OCI-LY3 (cell line): ENCODE results near the gene CTNNA1.

Experiments
- H2AFZ ChIP-seq: fragments of 200-600, 300-600 bp; shearing (Covaris generic); 2 replicates; pipeline ENCODE4 v1.6.0; 2014; ENCODE audit warnings: antibody characterized with exemption, low read depth, low read length
- H3K27ac ChIP-seq: fragments of 200-600, 300-600 bp; sonication (generic); 2 replicates; pipeline ENCODE4 v1.5.1; 2014; ENCODE audit warnings: mild to moderate bottlenecking, low read length, moderate library complexity, mixed read lengths
- H3K27me3 ChIP-seq: fragments of 200-600, 300-600 bp; sonication (generic); 2 replicates; pipeline ENCODE4 v1.6.1; 2014; ENCODE audit warnings: low read depth, low read length, mixed read lengths
- H3K36me3 ChIP-seq: fragments of 200-600, 300-600 bp; sonication (generic); replicated peaks from 2 replicates; pipeline ENCODE3; 2014; ENCODE audit warnings: low read depth, low read length, mixed read lengths
- H3K4me1 ChIP-seq: fragments of 300-600, 200-600 bp; sonication (generic); 2 replicates; pipeline ENCODE4 v1.6.1; 2014; ENCODE audit warnings: low read length, mixed read lengths
- H3K4me2 ChIP-seq: fragments of 200-600, 300-600 bp; sonication (generic); 2 replicates; pipeline ENCODE4 v1.6.1; 2014; ENCODE audit warnings: low read length, mixed read lengths
- H3K4me3 ChIP-seq: fragments of 300-600, 200-600 bp; sonication (generic); 2 replicates; pipeline ENCODE4 v1.5.1; 2014; ENCODE audit warnings: antibody characterized with exemption, mild to moderate bottlenecking, low read length, moderate library complexity
- H3K79me2 ChIP-seq: fragments of 300-600, 200-600 bp; shearing (Covaris generic); 2 replicates; pipeline ENCODE4 v1.6.1; 2014; ENCODE audit warnings: mild to moderate bottlenecking, low read length, mixed read lengths
- H3K9ac ChIP-seq: fragments of 300-600, 200-600 bp; shearing (Covaris generic); 2 replicates; pipeline ENCODE4 v1.6.0; 2014; ENCODE audit warnings: mild to moderate bottlenecking, low read length, moderate library complexity
- H3K9me3 ChIP-seq: fragments of 200-600, 300-600 bp; shearing (Covaris generic); 2 replicates; pipeline ENCODE4 v1.6.1; 2014; ENCODE audit warnings: low read length, mixed read lengths; ENCODE audit not compliant: insufficient read depth
- H4K20me1 ChIP-seq: fragments of 200-600, 300-600 bp; sonication (generic); 2 replicates; pipeline ENCODE4 v1.6.1; 2016; ENCODE audit warnings: low read length, mixed read lengths; ENCODE audit not compliant: insufficient read depth
- EZH2phosphoT487 ChIP-seq: fragments of 200-600 bp; shearing (Covaris generic); IDR thresholded peaks from 2 replicates; pipeline ENCODE4 v1.6.1; 2018; ENCODE audit warnings: antibody characterized with exemption, mixed run types, low read depth
- TF ChIP-seq, protein P1 (sequence below): fragments of 200-600, 300-600 bp; sonication (generic); IDR thresholded peaks from 2 replicates; pipeline ENCODE4 v1.5.1; 2014; ENCODE audit warnings: antibody characterized with exemption, low read length, low read depth

The CTNNA1 gene

DNA sequence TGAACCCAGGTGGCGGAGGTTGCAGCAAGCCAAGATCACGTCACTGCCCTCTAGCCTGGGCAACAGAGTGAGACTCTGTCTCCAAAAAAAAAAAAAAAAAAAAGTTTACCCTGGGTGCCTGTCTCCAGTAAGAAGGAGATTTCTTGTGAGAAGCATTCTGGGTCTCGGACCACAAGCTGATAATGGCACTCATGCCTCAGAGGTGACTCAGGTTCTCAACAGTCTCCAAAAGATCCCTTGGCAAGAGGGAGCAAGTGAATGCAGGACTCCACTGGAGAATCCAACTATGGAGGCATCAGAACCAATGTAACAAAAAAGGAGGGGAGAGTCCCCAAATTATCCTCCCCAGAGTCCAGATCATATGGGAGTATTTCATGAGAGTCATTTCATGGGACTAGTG is 227.9 kb downstream of the CTNNA1 start:
- Histone ChIP-seq H3K79me2 (no peaks in the 10 kb centered on the region), H3K27ac (no peak overlapping the region), H2AFZ (no peak overlapping the region), H4K20me1 (no peaks in the 10 kb centered on the region), H3K9ac (no peak overlapping the region), H3K9me3 (no peaks in the 10 kb centered on the region), H3K4me1 (no peaks in the 10 kb centered on the region), H3K4me2 (no peak overlapping the region), H3K36me3 (no peaks in the 10 kb centered on the region), H3K27me3 (no peaks in the 10 kb centered on the region), H3K4me3 (no peak overlapping the region)
- TF ChIP-seq, protein P1, sequence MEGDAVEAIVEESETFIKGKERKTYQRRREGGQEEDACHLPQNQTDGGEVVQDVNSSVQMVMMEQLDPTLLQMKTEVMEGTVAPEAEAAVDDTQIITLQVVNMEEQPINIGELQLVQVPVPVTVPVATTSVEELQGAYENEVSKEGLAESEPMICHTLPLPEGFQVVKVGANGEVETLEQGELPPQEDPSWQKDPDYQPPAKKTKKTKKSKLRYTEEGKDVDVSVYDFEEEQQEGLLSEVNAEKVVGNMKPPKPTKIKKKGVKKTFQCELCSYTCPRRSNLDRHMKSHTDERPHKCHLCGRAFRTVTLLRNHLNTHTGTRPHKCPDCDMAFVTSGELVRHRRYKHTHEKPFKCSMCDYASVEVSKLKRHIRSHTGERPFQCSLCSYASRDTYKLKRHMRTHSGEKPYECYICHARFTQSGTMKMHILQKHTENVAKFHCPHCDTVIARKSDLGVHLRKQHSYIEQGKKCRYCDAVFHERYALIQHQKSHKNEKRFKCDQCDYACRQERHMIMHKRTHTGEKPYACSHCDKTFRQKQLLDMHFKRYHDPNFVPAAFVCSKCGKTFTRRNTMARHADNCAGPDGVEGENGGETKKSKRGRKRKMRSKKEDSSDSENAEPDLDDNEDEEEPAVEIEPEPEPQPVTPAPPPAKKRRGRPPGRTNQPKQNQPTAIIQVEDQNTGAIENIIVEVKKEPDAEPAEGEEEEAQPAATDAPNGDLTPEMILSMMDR: no peak
- TF ChIP-seq EZH2phosphoT487: no peak

DNA sequence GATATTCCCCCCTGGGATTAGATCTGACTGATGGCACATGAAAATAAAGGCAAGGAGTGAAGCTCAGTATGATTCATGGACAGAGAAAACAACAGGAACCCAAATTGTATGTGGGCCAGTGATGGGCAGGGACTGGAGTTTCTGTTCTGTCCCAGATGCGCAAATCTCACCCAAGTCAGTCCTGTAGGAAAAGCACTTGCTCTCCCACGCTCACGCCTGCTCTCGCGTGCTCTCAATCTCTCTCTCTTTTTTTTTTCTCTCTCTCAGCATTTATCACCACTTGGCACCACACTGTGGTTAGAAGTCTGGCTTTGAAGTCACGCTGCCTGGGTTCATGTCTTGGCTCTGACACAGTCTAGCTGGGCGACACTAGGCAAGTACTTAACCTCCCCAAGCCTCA is 228.4 kb downstream of the CTNNA1 start:
- no peaks in the 10 kb centered on the region for H3K9me3 ChIP-seq
- H3K27me3 ChIP-seq: no peaks in the 10 kb centered on the region
- H3K4me3 ChIP-seq: no peak overlapping the region
- no peaks in the 10 kb centered on the region for H3K36me3 ChIP-seq
- H3K4me1 ChIP-seq: no peaks in the 10 kb centered on the region
- H3K27ac ChIP-seq: no peak overlapping the region
- no peak overlapping the region for H2AFZ ChIP-seq
- TF ChIP-seq EZH2phosphoT487: no peak
- TF ChIP-seq, protein P1: no peak
- H3K79me2 ChIP-seq: no peaks in the 10 kb centered on the region
- no peak overlapping the region for H3K9ac ChIP-seq
- no peaks in the 10 kb centered on the region for H4K20me1 ChIP-seq
- no peak overlapping the region for H3K4me2 ChIP-seq

- H3K4me1 ChIP-seq: no peaks in the 10 kb centered on the region
- TF ChIP-seq EZH2phosphoT487: no peak
- TF ChIP-seq, protein P1: no peak
- no peak overlapping the region for H3K4me2 ChIP-seq
- no peaks in the 10 kb centered on the region for H3K27me3 ChIP-seq
- no peaks in the 10 kb centered on the region for H3K79me2 ChIP-seq
- H4K20me1 ChIP-seq: no peaks in the 10 kb centered on the region
- H3K4me3 ChIP-seq: no peak overlapping the region
- H2AFZ ChIP-seq: no peak overlapping the region
- H3K27ac ChIP-seq: no peak overlapping the region
- H3K9me3 ChIP-seq: no peaks in the 10 kb centered on the region
- no peaks in the 10 kb centered on the region for H3K36me3 ChIP-seq
- no peak overlapping the region for H3K9ac ChIP-seq
Observed at GRCh38 chr5:138983984-138984383, 230.8 kb downstream of the CTNNA1 start.
